K562 (cell line): ENCODE measurements around the gene RUVBL2. TPM values are rescaled to one million over a fixed set of nuclear protein-coding genes. Genes with fewer than 3 reads are reported as not detected.
A peak's percentile ranks its signal among the peaks of the same experiment; 100 is the strongest.

ENCODE experiments used
- ATAC-seq: fragments of 200-7000 bp; cut with Tn5 transposase; 3 replicates; pipeline ENCODE4 v1.9.1; 2020; ENCODE audit warnings: moderate library complexity
- BruUV-seq: library from RNA; stranded (reverse); fragments of 400-500 nt; replicated peaks from 2 replicates; lab custom pipeline; 2021; lab: Mats Ljungman, UMichigan
- CTCF ChIA-PET: fragments of 300-600 bp; formaldehyde crosslinking; extraction: SDS; loops from one replicate; lab custom pipeline; 2021; ENCODE audit warnings: low intra/inter-chr PET ratio; lab: Yijun Ruan, JAX
- POLR2A ChIA-PET: fragments of 300-600, 350-650 bp; sonication (Branson Sonifier 250); formaldehyde crosslinking; extraction: SDS; loops from one replicate; lab custom pipeline; 2021; ENCODE audit warnings: antibody characterized with exemption, inconsistent platforms; lab: Yijun Ruan, JAX
- DNase-seq, 4 experiments: peaks; one replicate each; pipeline versions ENCODE4 v3.0.0 to v3.0.0-alpha.2; 2011 to 2018; ENCODE audit warnings: low spot score in 3 of 4, mixed read lengths in 3 of 4; ENCODE audit errors: extremely low read depth in 1 of 4
- FAIRE-seq: peaks from 2 replicates; lab custom pipeline; 2011; peaks lifted over from hg19 to GRCh38; lab: Jason Lieb, UNC
- H2AFZ ChIP-seq: 2 replicates; pipeline ENCODE4 v1.6.0; 2011; ENCODE audit warnings: low read depth, low read length, control low read depth, inconsistent platforms
- H3K27ac ChIP-seq: fragments of 200-600 bp; 3 replicates; pipeline ENCODE4 v1.8.0; 2011; ENCODE audit warnings: low read depth, mild to moderate bottlenecking, control low read depth, inconsistent platforms, low read length, moderate library complexity, mixed read lengths; ENCODE audit errors: extremely low read depth
- H3K27me3 ChIP-seq, 2 experiments: fragments of 300-600 bp in 1 of 2; 2 replicates in 1 of 2; 3 replicates in 1 of 2; pipeline versions ENCODE4 v1.6.0 to v1.8.0; 2011; ENCODE audit warnings: inconsistent platforms in 2 of 2, low read length in 2 of 2, mild to moderate bottlenecking in 1 of 2, mixed read lengths in 1 of 2, moderate library complexity in 1 of 2; ENCODE audit not compliant: control insufficient read depth in 2 of 2, insufficient read depth in 2 of 2
- H3K36me3 ChIP-seq: fragments of 300-600 bp; 3 replicates; pipeline ENCODE4 v1.8.0; 2011; ENCODE audit warnings: mild to moderate bottlenecking, low read length, inconsistent platforms; ENCODE audit not compliant: control insufficient read depth, insufficient read depth
- H3K4me1 ChIP-seq, 2 experiments: fragments of 200-600 bp in 1 of 2; replicated peaks in 1 of 2; 2 replicates in 1 of 2; 3 replicates in 1 of 2; pipeline versions ENCODE4 v1.5.1 to v1.8.0; 2011; ENCODE audit warnings: inconsistent platforms in 2 of 2, low read length in 2 of 2, mild to moderate bottlenecking in 1 of 2, mixed read lengths in 1 of 2, moderate library complexity in 1 of 2; ENCODE audit not compliant: control insufficient read depth in 2 of 2, insufficient read depth in 2 of 2
- H3K4me2 ChIP-seq: 2 replicates; pipeline ENCODE4 v1.6.1; 2011; ENCODE audit warnings: low read length, control low read depth, inconsistent platforms, mixed read lengths; ENCODE audit not compliant: insufficient read depth
- H3K4me3 ChIP-seq: fragments of 200-600 bp; sonication (generic), shearing (Covaris generic); 2 replicates; pipeline ENCODE4 v1.5.1; 2016; ENCODE audit warnings: control low read depth, inconsistent platforms
- H3K79me2 ChIP-seq: fragments of 200-600 bp; 3 replicates; pipeline ENCODE4 v1.8.0; 2011; ENCODE audit warnings: low read length, inconsistent platforms; ENCODE audit not compliant: control insufficient read depth, insufficient read depth
- H3K9ac ChIP-seq, 2 experiments: 2 replicates each; pipeline versions ENCODE4 v1.6.0 to v1.6.1; 2011; ENCODE audit warnings: low read depth in 2 of 2, low read length in 2 of 2, control low read depth in 1 of 2, inconsistent platforms in 1 of 2, mild to moderate bottlenecking in 1 of 2, mixed read lengths in 1 of 2; ENCODE audit not compliant: insufficient read depth in 1 of 2
- H3K9me1 ChIP-seq: one replicate; pipeline ENCODE4 v1.6.0; 2011; ENCODE audit warnings: inconsistent platforms, mild to moderate bottlenecking, low read length, moderate library complexity; ENCODE audit not compliant: control insufficient read depth, insufficient read depth
- H3K9me3 ChIP-seq: replicated peaks from 2 replicates; pipeline ENCODE4 v1.5.1; 2011; ENCODE audit warnings: low read depth, low read length, inconsistent platforms; ENCODE audit not compliant: control insufficient read depth, insufficient read depth
- H4K20me1 ChIP-seq: replicated peaks from 2 replicates; pipeline ENCODE4 v1.6.1; 2011; ENCODE audit warnings: low read length, inconsistent platforms, mixed read lengths; ENCODE audit not compliant: control insufficient read depth, insufficient read depth
- ESRRB ChIP-seq: fragments of 250-450 bp; sonication (Bioruptor Pico); IDR thresholded peaks from 2 replicates; pipeline ENCODE4 v1.5.0; 2020; ENCODE audit warnings: mild to moderate bottlenecking, moderate library complexity, borderline replicate concordance
- MTF1 ChIP-seq: fragments of 250-450 bp; sonication (Bioruptor Pico); IDR thresholded peaks from 2 replicates; pipeline ENCODE4 v1.9.0; 2021; ENCODE audit warnings: moderate library complexity, mild to moderate bottlenecking, inconsistent platforms, borderline replicate concordance
- PKNOX1 ChIP-seq: fragments of 450-650 bp; IDR thresholded peaks from 2 replicates; pipeline ENCODE4 v1.6.1; 2016
- RBM39 ChIP-seq: fragments of 200-400 bp; formaldehyde crosslinking; optimal IDR thresholded peaks from 2 replicates; pipeline ENCODE3; 2018; ENCODE audit warnings: low read depth, low read length
- RFX1 ChIP-seq: fragments of 450-650 bp; IDR thresholded peaks from 2 replicates; pipeline ENCODE4 v1.6.1; 2016; ENCODE audit warnings: mild to moderate bottlenecking, moderate library complexity
- SREBF2 ChIP-seq: sonication (generic); formaldehyde crosslinking; IDR thresholded peaks from 2 replicates; pipeline ENCODE4 v1.4.0; 2020; ENCODE audit warnings: mild to moderate bottlenecking, missing genetic modification reagents
- WGBS: fragments of 100-300 bp; shearing (Covaris generic); methylation state at CpG from one replicate; pipeline ENCODE4 v1.1.6; 2016; ENCODE audit warnings: low coverage, mixed read lengths; ENCODE audit not compliant: insufficient coverage; ENCODE audit errors: missing lambda C conversion rate; 5-methylcytosine and 5-hydroxymethylcytosine counted together
- in situ Hi-C: fragments of 300-500 bp; cut with MboI; formaldehyde crosslinking; loops from 4 replicates; pipeline ENCODE4 v1.15.0; 2018; ENCODE audit warnings: inconsistent platforms, mixed read lengths
- intact Hi-C: fragments of 100-400 bp; cut with micrococcal nuclease; formaldehyde crosslinking; loops from 2 replicates; pipeline ENCODE4 v1.14.2; 2022
- polyA plus RNA-seq, 8 experiments: library from polyadenylated mRNA; depleted of rRNA in 4 of 8; stranded (reverse) in 5 of 8; unstranded in 3 of 8; fragments of >200 nt; fragmentation: Nextera tagmentation in 2 of 8; fragmentation: Illumina TruSeq in 1 of 8; extraction: Ambion mirVana in 2 of 8; extraction: Trizol in 1 of 8; gene quantifications; 2 replicates each; pipeline versions ENCODE4 v1.2.1 to v1.2.3, GENCODE V29; 2011 to 2014; ENCODE audit warnings: inconsistent platforms in 1 of 8, missing spikeins in 1 of 8
- total RNA-seq, 7 experiments: library from RNA; depleted of rRNA in 6 of 7; stranded (reverse); fragments of >200 nt in 6 of 7; fragmentation: Illumina TruSeq in 2 of 7; extraction: Trizol in 2 of 7; gene quantifications; 2 replicates each; pipeline versions ENCODE4 v1.2.1 to v1.2.3, GENCODE V29; 2011 to 2021; ENCODE audit warnings: low replicate concordance in 1 of 7
- TF ChIP-seq, protein P1 (sequence below): fragments of 250-450 bp; sonication (Bioruptor Pico); IDR thresholded peaks from 2 replicates; pipeline ENCODE4 v1.4.0; 2020; ENCODE audit warnings: mild to moderate bottlenecking, moderate library complexity

Gene RUVBL2
- total and polyA plus RNA-seq, 9 of the 15 experiments (the other 6 are each of a cell fraction or from before 2014, with no cell fraction given): 71.4 to 453 (median 237) TPM

GRCh38 chr19:48953141-48953540 lies 40.5 kb upstream of the RUVBL2 start:
- Histone ChIP-seq H3K9ac (no peak overlapping the region; a peak in 1 of 4 replicates), H3K79me2 (peaks cover 15% of the 10 kb centered on the region), H3K27ac (no peak overlapping the region), H3K9me3 (no peaks in the 10 kb centered on the region; the same call in none of the 2 replicates), H2AFZ (peak overlapping the region; percentile 62; the same call in 1 of the 2 replicates), H3K4me3 (no peak overlapping the region), H3K4me1 (peaks cover 31 to 38% of the 10 kb centered on the region in 2 experiments; a peak in 4 of 5 replicates), H4K20me1 (no peaks in the 10 kb centered on the region), H3K4me2 (no peak overlapping the region), H3K36me3 (peaks cover 16% of the 10 kb centered on the region), H3K27me3 (no peaks in the 10 kb centered on the region), H3K9me1 (no peaks in the 10 kb centered on the region)
- ChIA-PET POLR2A (interaction anchor here (0.6 to 3.6 kb wide), 6 partner anchors 9 to 79 kb away, joined by 4 to 48 read pairs (median 7); partner anchors contain the start of genes FTL and PPP1R15A), CTCF (no interaction called here)
- ATAC-seq: no peak
- no peak for FAIRE-seq
- no peak for TF ChIP-seq RFX1
- TF ChIP-seq, protein P1, sequence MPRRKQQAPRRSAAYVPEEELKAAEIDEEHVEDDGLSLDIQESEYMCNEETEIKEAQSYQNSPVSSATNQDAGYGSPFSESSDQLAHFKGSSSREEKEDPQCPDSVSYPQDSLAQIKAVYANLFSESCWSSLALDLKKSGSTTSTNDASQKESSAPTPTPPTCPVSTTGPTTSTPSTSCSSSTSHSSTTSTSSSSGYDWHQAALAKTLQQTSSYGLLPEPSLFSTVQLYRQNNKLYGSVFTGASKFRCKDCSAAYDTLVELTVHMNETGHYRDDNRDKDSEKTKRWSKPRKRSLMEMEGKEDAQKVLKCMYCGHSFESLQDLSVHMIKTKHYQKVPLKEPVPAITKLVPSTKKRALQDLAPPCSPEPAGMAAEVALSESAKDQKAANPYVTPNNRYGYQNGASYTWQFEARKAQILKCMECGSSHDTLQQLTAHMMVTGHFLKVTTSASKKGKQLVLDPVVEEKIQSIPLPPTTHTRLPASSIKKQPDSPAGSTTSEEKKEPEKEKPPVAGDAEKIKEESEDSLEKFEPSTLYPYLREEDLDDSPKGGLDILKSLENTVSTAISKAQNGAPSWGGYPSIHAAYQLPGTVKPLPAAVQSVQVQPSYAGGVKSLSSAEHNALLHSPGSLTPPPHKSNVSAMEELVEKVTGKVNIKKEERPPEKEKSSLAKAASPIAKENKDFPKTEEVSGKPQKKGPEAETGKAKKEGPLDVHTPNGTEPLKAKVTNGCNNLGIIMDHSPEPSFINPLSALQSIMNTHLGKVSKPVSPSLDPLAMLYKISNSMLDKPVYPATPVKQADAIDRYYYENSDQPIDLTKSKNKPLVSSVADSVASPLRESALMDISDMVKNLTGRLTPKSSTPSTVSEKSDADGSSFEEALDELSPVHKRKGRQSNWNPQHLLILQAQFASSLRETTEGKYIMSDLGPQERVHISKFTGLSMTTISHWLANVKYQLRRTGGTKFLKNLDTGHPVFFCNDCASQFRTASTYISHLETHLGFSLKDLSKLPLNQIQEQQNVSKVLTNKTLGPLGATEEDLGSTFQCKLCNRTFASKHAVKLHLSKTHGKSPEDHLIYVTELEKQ (CRISPR knock-in tag): no peak
- no peak for TF ChIP-seq SREBF2 (CRISPR knock-in tag)
- TF ChIP-seq MTF1 (CRISPR knock-in tag): no peak
- no peak for TF ChIP-seq RBM39
- 0 out of 2 replicates have a peak, but pooled peaks have one; percentile 8 for TF ChIP-seq PKNOX1
- TF ChIP-seq ESRRB (CRISPR knock-in tag): no peak
- 64% methylated on average over 4 of the region's 4 CpGs for WGBS
- in situ Hi-C loops (no loop called here), intact Hi-C loops (no loop called here)
- BruUV-seq: no TSS peak
- DNase-seq: no peak
